ENCODE data around the gene SPRR5. TPM values are rescaled to one million over a fixed set of nuclear protein-coding genes. Genes with fewer than 3 reads are reported as not detected.

SPRR5 gene
- total RNA-seq, 1 donor = not detected

DNA sequence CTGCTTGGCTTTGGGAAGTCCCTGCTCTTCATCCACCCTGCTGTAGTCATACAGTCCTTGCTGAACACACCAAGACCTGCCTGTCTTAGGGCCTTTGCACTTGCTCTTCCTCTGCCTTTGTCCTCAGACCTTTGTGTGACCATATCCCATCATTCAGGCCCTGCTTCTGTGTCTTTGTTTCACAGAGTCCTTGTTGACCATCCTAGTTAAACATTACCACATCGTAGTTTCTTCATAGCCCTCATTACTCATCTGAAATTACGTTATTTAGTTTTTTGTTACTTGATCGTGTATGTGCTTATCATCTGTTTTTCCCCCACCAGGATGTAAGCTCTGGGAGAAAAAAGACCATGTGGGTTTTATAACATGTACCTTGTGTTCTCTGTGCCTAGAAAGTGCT, 18.3 kb upstream of the SPRR5 start:
- no peak overlapping the region for H3K27ac ChIP-seq (ENCODE audit: low read depth, low read length)
- H3K4me2 ChIP-seq (ENCODE audit: insufficient read depth, low read length) = no peak overlapping the region
- H2AFZ ChIP-seq (ENCODE audit: low read length) = no peak overlapping the region
- no peak overlapping the region for H3K4me3 ChIP-seq (ENCODE audit: insufficient read depth, low read length)
- H3K4me1 ChIP-seq (ENCODE audit: insufficient read depth, low read length) = no peaks in the 10 kb centered on the region
- TF ChIP-seq, protein P1, sequence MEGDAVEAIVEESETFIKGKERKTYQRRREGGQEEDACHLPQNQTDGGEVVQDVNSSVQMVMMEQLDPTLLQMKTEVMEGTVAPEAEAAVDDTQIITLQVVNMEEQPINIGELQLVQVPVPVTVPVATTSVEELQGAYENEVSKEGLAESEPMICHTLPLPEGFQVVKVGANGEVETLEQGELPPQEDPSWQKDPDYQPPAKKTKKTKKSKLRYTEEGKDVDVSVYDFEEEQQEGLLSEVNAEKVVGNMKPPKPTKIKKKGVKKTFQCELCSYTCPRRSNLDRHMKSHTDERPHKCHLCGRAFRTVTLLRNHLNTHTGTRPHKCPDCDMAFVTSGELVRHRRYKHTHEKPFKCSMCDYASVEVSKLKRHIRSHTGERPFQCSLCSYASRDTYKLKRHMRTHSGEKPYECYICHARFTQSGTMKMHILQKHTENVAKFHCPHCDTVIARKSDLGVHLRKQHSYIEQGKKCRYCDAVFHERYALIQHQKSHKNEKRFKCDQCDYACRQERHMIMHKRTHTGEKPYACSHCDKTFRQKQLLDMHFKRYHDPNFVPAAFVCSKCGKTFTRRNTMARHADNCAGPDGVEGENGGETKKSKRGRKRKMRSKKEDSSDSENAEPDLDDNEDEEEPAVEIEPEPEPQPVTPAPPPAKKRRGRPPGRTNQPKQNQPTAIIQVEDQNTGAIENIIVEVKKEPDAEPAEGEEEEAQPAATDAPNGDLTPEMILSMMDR (IDR thresholded peaks at IDR 0.05; ENCODE audit: extremely low read depth, low read depth, low read length) = no peak
- no peak for DNase-seq (ENCODE audit: insufficient read length, low spot score, missing footprints)
- no peaks in the 10 kb centered on the region for H3K27me3 ChIP-seq (ENCODE audit: insufficient read depth, low read length)
- H3K9me3 ChIP-seq (ENCODE audit: low read depth, low read length) = no peaks in the 10 kb centered on the region
- no peaks in the 10 kb centered on the region for H4K20me1 ChIP-seq (ENCODE audit: insufficient read depth, low read length)
- H3K36me3 ChIP-seq (ENCODE audit: insufficient read depth, low read length) = no peaks in the 10 kb centered on the region
- no peaks in the 10 kb centered on the region for H3K79me2 ChIP-seq (ENCODE audit: insufficient read depth, low read length)

DNA sequence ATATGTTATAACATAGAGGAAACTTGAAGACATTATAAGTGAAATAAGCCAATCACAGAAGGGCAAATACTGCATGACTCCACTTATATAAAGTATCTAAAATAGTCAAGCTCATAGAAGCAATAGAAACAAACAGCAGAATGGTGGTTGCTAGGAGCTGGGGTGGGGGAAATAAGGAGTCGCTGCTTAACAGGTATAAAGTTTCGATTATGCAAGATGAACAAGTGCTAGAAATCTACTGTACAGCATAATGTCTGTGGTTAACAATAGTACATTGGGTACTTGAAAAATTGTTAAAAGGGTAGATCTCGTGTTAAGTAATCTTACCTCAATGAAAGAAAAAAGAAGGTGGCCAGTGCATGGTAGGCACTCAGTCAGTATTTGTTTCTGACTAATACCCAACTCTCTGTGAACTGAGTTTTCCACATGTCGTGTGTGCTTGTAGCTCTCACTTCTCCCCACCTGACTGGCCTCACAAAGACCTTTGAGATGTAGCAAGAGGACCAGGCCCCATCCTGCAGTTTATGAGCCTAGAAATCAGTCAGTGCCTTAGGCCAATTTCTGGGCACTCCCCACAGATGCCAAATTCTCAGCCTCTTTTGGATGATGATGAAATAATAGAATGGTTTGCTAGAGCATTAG, 14.7 kb upstream of the SPRR5 start:
- Histone ChIP-seq H3K79me2 (ENCODE audit: insufficient read depth, low read length) (no peaks in the 10 kb centered on the region), H3K36me3 (ENCODE audit: insufficient read depth, low read length) (no peaks in the 10 kb centered on the region), H3K27me3 (ENCODE audit: insufficient read depth, low read length) (no peaks in the 10 kb centered on the region), H3K9me3 (ENCODE audit: low read depth, low read length) (no peaks in the 10 kb centered on the region), H3K4me1 (ENCODE audit: insufficient read depth, low read length) (no peaks in the 10 kb centered on the region), H4K20me1 (ENCODE audit: insufficient read depth, low read length) (no peaks in the 10 kb centered on the region), H3K4me2 (ENCODE audit: insufficient read depth, low read length) (no peak overlapping the region), H3K4me3 (ENCODE audit: insufficient read depth, low read length) (no peak overlapping the region), H2AFZ (ENCODE audit: low read length) (no peak overlapping the region), H3K27ac (ENCODE audit: low read depth, low read length) (no peak overlapping the region)
- TF ChIP-seq, protein P1 (IDR thresholded peaks at IDR 0.05; ENCODE audit: extremely low read depth, low read depth, low read length) = no peak
- DNase-seq (ENCODE audit: insufficient read length, low spot score, missing footprints) = no peak

DNA sequence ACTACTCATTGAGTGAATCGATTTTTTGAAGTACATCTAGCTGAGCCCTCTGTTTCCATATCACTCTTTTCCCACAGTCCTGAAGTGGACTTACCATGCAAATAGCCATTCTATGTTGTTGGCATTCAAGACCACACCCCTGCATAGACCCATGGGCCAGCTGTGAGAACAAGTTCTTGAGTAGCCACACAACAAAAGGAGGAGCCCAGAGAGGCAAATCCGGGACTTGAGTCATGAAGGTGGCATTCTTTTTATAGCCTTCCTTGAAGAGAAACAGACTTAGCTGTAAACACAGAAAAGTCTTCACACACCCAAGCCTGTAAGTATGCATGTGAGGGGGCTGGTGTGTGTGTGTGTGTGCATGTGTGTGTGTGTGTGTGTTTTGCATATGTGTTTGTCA, 13.8 kb upstream of the SPRR5 start:
- Histone ChIP-seq H3K27ac (ENCODE audit: low read depth, low read length) (no peak overlapping the region), H3K36me3 (ENCODE audit: insufficient read depth, low read length) (no peaks in the 10 kb centered on the region), H4K20me1 (ENCODE audit: insufficient read depth, low read length) (no peaks in the 10 kb centered on the region), H3K79me2 (ENCODE audit: insufficient read depth, low read length) (no peaks in the 10 kb centered on the region), H3K4me1 (ENCODE audit: insufficient read depth, low read length) (no peaks in the 10 kb centered on the region), H2AFZ (ENCODE audit: low read length) (no peak overlapping the region), H3K27me3 (ENCODE audit: insufficient read depth, low read length) (no peaks in the 10 kb centered on the region), H3K4me3 (ENCODE audit: insufficient read depth, low read length) (no peak overlapping the region), H3K4me2 (ENCODE audit: insufficient read depth, low read length) (no peak overlapping the region), H3K9me3 (ENCODE audit: low read depth, low read length) (no peaks in the 10 kb centered on the region)
- TF ChIP-seq, protein P1 (IDR thresholded peaks at IDR 0.05; ENCODE audit: extremely low read depth, low read depth, low read length) = no peak
- DNase-seq (ENCODE audit: insufficient read length, low spot score, missing footprints) = no peak

- no peaks in the 10 kb centered on the region for H3K27me3 ChIP-seq (ENCODE audit: insufficient read depth, low read length)
- DNase-seq (ENCODE audit: insufficient read length, low spot score, missing footprints) = no peak
- no peaks in the 10 kb centered on the region for H4K20me1 ChIP-seq (ENCODE audit: insufficient read depth, low read length)
- H3K9me3 ChIP-seq (ENCODE audit: low read depth, low read length) = no peaks in the 10 kb centered on the region
- no peaks in the 10 kb centered on the region for H3K4me1 ChIP-seq (ENCODE audit: insufficient read depth, low read length)
- no peak overlapping the region for H3K4me2 ChIP-seq (ENCODE audit: insufficient read depth, low read length)
- TF ChIP-seq, protein P1 (IDR thresholded peaks at IDR 0.05; ENCODE audit: extremely low read depth, low read depth, low read length) = no peak
- no peaks in the 10 kb centered on the region for H3K79me2 ChIP-seq (ENCODE audit: insufficient read depth, low read length)
- no peak overlapping the region for H3K27ac ChIP-seq (ENCODE audit: low read depth, low read length)
- no peaks in the 10 kb centered on the region for H3K36me3 ChIP-seq (ENCODE audit: insufficient read depth, low read length)
- H2AFZ ChIP-seq (ENCODE audit: low read length) = no peak overlapping the region
- no peak overlapping the region for H3K4me3 ChIP-seq (ENCODE audit: insufficient read depth, low read length)
These were observed 6.4 kb upstream of the SPRR5 start for GRCh38 chr1:152940614-152941013.

Data from osteoblast (primary cell).